Common myeloid progenitor, CD34-positive (primary cell): ENCODE measurements around the gene RND2.

Source experiments
- CTCF ChIA-PET: fragments of 350-600 bp; sonication (Branson Sonifier 250); formaldehyde crosslinking; loops from one replicate; lab custom pipeline; 2021; ENCODE audit warnings: antibody characterized with exemption; lab: Charles Lee
- POLR2A ChIA-PET: fragments of 350-600 bp; sonication (Branson Sonifier 250); formaldehyde crosslinking; loops from one replicate; lab custom pipeline; 2021; ENCODE audit warnings: antibody characterized with exemption; lab: Charles Lee
- DNase-seq, 3 donors: peaks; one replicate each; pipeline versions ENCODE4 v3.0.0 to v3.0.0-alpha.2; 2013
- H3K27ac ChIP-seq, 2 experiments: 1 replicate in 1 of 2; 2 replicates in 1 of 2; pipeline ENCODE4 v1.7.0; 2013; ENCODE audit warnings: inconsistent platforms in 2 of 2, low read length in 2 of 2, mild to moderate bottlenecking in 2 of 2, low read depth in 1 of 2, moderate library complexity in 1 of 2; ENCODE audit not compliant: severe bottlenecking in 2 of 2, insufficient read depth in 1 of 2, poor library complexity in 1 of 2
- H3K27me3 ChIP-seq, 5 experiments: replicated peaks in 2 of 5; 1 replicate in 3 of 5; 2 replicates in 2 of 5; pipeline versions ENCODE4 v1.6.1 to v1.7.0; 2013; ENCODE audit warnings: low read length in 4 of 5, mild to moderate bottlenecking in 2 of 5, moderate library complexity in 2 of 5, inconsistent platforms in 1 of 5; ENCODE audit not compliant: insufficient read depth in 5 of 5, control insufficient read depth in 4 of 5
- H3K36me3 ChIP-seq, 4 experiments: 1 replicate in 2 of 4; 2 replicates in 2 of 4; pipeline versions ENCODE4 v1.6.1 to v1.7.0; 2013; ENCODE audit warnings: low read length in 3 of 4, control low read depth in 1 of 4, mild to moderate bottlenecking in 1 of 4; ENCODE audit not compliant: control insufficient read depth in 4 of 4, insufficient read depth in 4 of 4
- H3K4me1 ChIP-seq, 4 experiments: 1 replicate in 3 of 4; 2 replicates in 1 of 4; pipeline versions ENCODE4 v1.6.1 to v1.7.1; 2013; ENCODE audit warnings: low read length in 3 of 4, mild to moderate bottlenecking in 3 of 4, control low read depth in 1 of 4, inconsistent platforms in 1 of 4, moderate library complexity in 1 of 4; ENCODE audit not compliant: control insufficient read depth in 4 of 4, insufficient read depth in 4 of 4; ENCODE audit errors: control extremely low read depth in 1 of 4
- H3K4me3 ChIP-seq, 7 experiments: 1 replicate in 4 of 7; 2 replicates in 3 of 7; pipeline versions ENCODE4 v1.5.1 to v1.7.0; 2013; ENCODE audit warnings: mild to moderate bottlenecking in 7 of 7, low read length in 6 of 7, moderate library complexity in 6 of 7, inconsistent platforms in 2 of 7, low read depth in 2 of 7, control low read depth in 1 of 7; ENCODE audit not compliant: insufficient read depth in 4 of 7, control insufficient read depth in 1 of 7; ENCODE audit errors: extremely low read depth in 1 of 7
- H3K9me3 ChIP-seq, 5 experiments: 1 replicate in 4 of 5; 2 replicates in 1 of 5; pipeline versions ENCODE4 v1.6.1 to v1.7.1; 2013; ENCODE audit warnings: low read length in 4 of 5, mild to moderate bottlenecking in 2 of 5, inconsistent platforms in 1 of 5, low read depth in 1 of 5, moderate library complexity in 1 of 5; ENCODE audit not compliant: control insufficient read depth in 4 of 5, insufficient read depth in 2 of 5; ENCODE audit errors: control extremely low read depth in 1 of 5
- WGBS: methylation state at CpG from one replicate; pipeline ENCODE4 v1.1.5; 2013; ENCODE audit not compliant: insufficient coverage; 5-methylcytosine and 5-hydroxymethylcytosine counted together

Gene RND2

GRCh38 chr17:43014649-43015542 lies 10.1 kb upstream of the RND2 start:
- H3K4me3 ChIP-seq: no peak overlapping the region
- no peak for DNase-seq
- CTCF ChIA-PET: interaction anchor here (0.6 to 1.9 kb wide), 2 partner anchors 8 to 162 kb away, joined by 3 to 5 read pairs; partner anchors contain the start of gene IFI35

GRCh38 chr17:43015579-43015978 lies 9.5 kb upstream of the RND2 start:
- DNase-seq: no peak
- H3K27me3 ChIP-seq: no peaks in the 10 kb centered on the region
- ChIA-PET CTCF (interaction anchor here (1.9 kb wide), 1 partner anchor 9 kb away, joined by 5 read pairs; the partner anchor contains the start of gene IFI35), POLR2A (interaction anchor here (0.6 kb wide), 1 partner anchor 111 kb away, joined by 3 read pairs; no protein-coding TSS in a partner anchor)
- peaks cover 5 to 42% (median 29%) of the 10 kb centered on the region in 4 experiments for H3K4me1 ChIP-seq
- H3K27ac ChIP-seq: no peak overlapping the region
- H3K9me3 ChIP-seq: no peaks in the 10 kb centered on the region
- H3K4me3 ChIP-seq: no peak overlapping the region
- WGBS: 92% methylated on average over 5 of the region's 9 CpGs
- peaks cover 2 to 49% (median 36%) of the 10 kb centered on the region in 4 experiments for H3K36me3 ChIP-seq

More at GRCh38 chr17:43014649-43015542, 10.1 kb upstream of the RND2 start:
- no peaks in the 10 kb centered on the region for H3K9me3 ChIP-seq
- H3K27ac ChIP-seq: no peak overlapping the region
- H3K4me1 ChIP-seq: peaks cover 4 to 35% (median 23%) of the 10 kb centered on the region in 4 experiments
- POLR2A ChIA-PET: interaction anchor here (0.6 kb wide), 1 partner anchor 111 kb away, joined by 3 read pairs; no protein-coding TSS in a partner anchor
- no peaks in the 10 kb centered on the region for H3K27me3 ChIP-seq
- H3K36me3 ChIP-seq: peaks cover 2 to 49% (median 36%) of the 10 kb centered on the region in 4 experiments
- WGBS: 88% methylated on average over 1 of the region's 8 CpGs

GRCh38 chr17:43016216-43016615 lies 8.8 kb upstream of the RND2 start:
- 95% methylated on average over 7 of the region's 7 CpGs for WGBS
- no peak for DNase-seq
- CTCF ChIA-PET: no interaction called here
- no peaks in the 10 kb centered on the region for H3K27me3 ChIP-seq
- H3K4me3 ChIP-seq: no peak overlapping the region
- H3K36me3 ChIP-seq: peaks cover 2 to 49% (median 34%) of the 10 kb centered on the region in 4 experiments
- no peak overlapping the region for H3K27ac ChIP-seq
- POLR2A ChIA-PET: no interaction called here
- H3K4me1 ChIP-seq: peaks cover 5 to 48% (median 33%) of the 10 kb centered on the region in 4 experiments
- H3K9me3 ChIP-seq: no peaks in the 10 kb centered on the region

GRCh38 chr17:43018008-43018853 lies 6.8 kb upstream of the RND2 start:
- Histone ChIP-seq H3K4me3 (no peak overlapping the region), H3K27me3 (no peaks in the 10 kb centered on the region), H3K36me3 (peaks cover 2 to 42% (median 28%) of the 10 kb centered on the region in 4 experiments), H3K27ac (peak overlapping the region in 1 of 2 experiments; percentile 44), H3K4me1 (peaks cover 5 to 53% (median 44%) of the 10 kb centered on the region in 4 experiments), H3K9me3 (no peaks in the 10 kb centered on the region)
- ChIA-PET CTCF (interaction anchor here (1.1 to 1.5 kb wide), 2 partner anchors 17 to 195 kb away, joined by 3 to 5 read pairs; no protein-coding TSS in a partner anchor), POLR2A (interaction anchor here (1.1 to 1.2 kb wide), 2 partner anchors 12 to 297 kb away, joined by 3 to 4 read pairs; partner anchors contain the start of gene IFI35)
- DNase-seq: peak; percentile 43 to 87 (median 81)
- WGBS: 76% methylated on average over 15 of the region's 19 CpGs

GRCh38 chr17:43018932-43019331 lies 6.1 kb upstream of the RND2 start:
- Histone ChIP-seq H3K4me1 (peaks cover 5 to 49% (median 47%) of the 10 kb centered on the region in 4 experiments), H3K4me3 (no peak overlapping the region), H3K36me3 (peaks cover 2 to 35% (median 23%) of the 10 kb centered on the region in 4 experiments), H3K9me3 (no peaks in the 10 kb centered on the region), H3K27me3 (no peaks in the 10 kb centered on the region), H3K27ac (peak overlapping the region in 1 of 2 experiments; percentile 44)
- DNase-seq: peak in 2 of 3 donors; percentile 62 to 69
- WGBS: no CpG with 5 or more reads among the region's 4 CpGs
- ChIA-PET CTCF (interaction anchor here (0.9 to 1.5 kb wide), 3 partner anchors 12 to 196 kb away, joined by 3 to 5 read pairs (median 3); no protein-coding TSS in a partner anchor), POLR2A (interaction anchor here (0.6 to 1.2 kb wide), 4 partner anchors 13 to 296 kb away, joined by 3 to 11 read pairs (median 4); partner anchors contain the start of genes AARSD1 and IFI35)

- H3K27me3 ChIP-seq: no peaks in the 10 kb centered on the region
- H3K27ac ChIP-seq: no peak overlapping the region
- peaks cover 2 to 30% (median 20%) of the 10 kb centered on the region in 4 experiments for H3K36me3 ChIP-seq
- H3K4me3 ChIP-seq: no peak overlapping the region
- WGBS: 69% methylated on average over 3 of the region's 7 CpGs
- no peaks in the 10 kb centered on the region for H3K9me3 ChIP-seq
- CTCF ChIA-PET: interaction anchor here (0.9 to 1.5 kb wide), 2 partner anchors 12 to 18 kb away, joined by 3 to 5 read pairs; no protein-coding TSS in a partner anchor
- H3K4me1 ChIP-seq: peaks cover 5 to 51% (median 48%) of the 10 kb centered on the region in 4 experiments
- POLR2A ChIA-PET: interaction anchor here (0.6 to 0.9 kb wide), 2 partner anchors 55 to 120 kb away, joined by 3 to 11 read pairs; partner anchors contain the start of gene AARSD1
- no peak for DNase-seq
Observed at GRCh38 chr17:43019418-43019817, 5.6 kb upstream of the RND2 start.
